Mammary epithelial cell (primary cell): Measurements from ENCODE around the gene CD99.

Source experiments
- CTCF ChIP-seq, 2 donors: IDR thresholded peaks in 1 of 2; conservative IDR thresholded peaks in 1 of 2; 2 replicates each; pipeline ENCODE4 v1.5.1; 2011 to 2012; ENCODE audit warnings: inconsistent platforms in 2 of 2, low read length in 2 of 2, mild to moderate bottlenecking in 2 of 2, control low read depth in 1 of 2, low read depth in 1 of 2; ENCODE audit not compliant: insufficient read depth in 1 of 2; ENCODE audit errors: extremely low read depth in 1 of 2
- EZH2 ChIP-seq: IDR thresholded peaks from 2 replicates; pipeline ENCODE4 v1.6.1; 2012; ENCODE audit warnings: low read length, inconsistent platforms, borderline replicate concordance

GRCh38 chrX:2765549-2765830 is 74.4 kb downstream of the CD99 start:
- TF ChIP-seq CTCF (conservative IDR thresholded peaks at IDR 0.05 in 1 of 2, IDR thresholded peaks at IDR 0.05 in 1 of 2; ENCODE audit: extremely low read depth in 1 of 2, insufficient read depth in 1 of 2, low read depth in 1 of 2, low read length in 2 of 2) (no peak), EZH2 (no peak)
